Amniotic stem cell (primary cell): ENCODE data around the gene CLK3.
A peak's percentile ranks its signal among the peaks of the same experiment; 100 is the strongest.
"Not testable (repeated sequence)": the region's sequence is repeated elsewhere in the genome, so short reads cannot be mapped to it uniquely, and the experiment has no call there.

Source experiments
- DNase-seq: peaks from one replicate; lab custom pipeline; 2025; lab: John Stamatoyannopoulos, UW

CLK3 gene

DNA sequence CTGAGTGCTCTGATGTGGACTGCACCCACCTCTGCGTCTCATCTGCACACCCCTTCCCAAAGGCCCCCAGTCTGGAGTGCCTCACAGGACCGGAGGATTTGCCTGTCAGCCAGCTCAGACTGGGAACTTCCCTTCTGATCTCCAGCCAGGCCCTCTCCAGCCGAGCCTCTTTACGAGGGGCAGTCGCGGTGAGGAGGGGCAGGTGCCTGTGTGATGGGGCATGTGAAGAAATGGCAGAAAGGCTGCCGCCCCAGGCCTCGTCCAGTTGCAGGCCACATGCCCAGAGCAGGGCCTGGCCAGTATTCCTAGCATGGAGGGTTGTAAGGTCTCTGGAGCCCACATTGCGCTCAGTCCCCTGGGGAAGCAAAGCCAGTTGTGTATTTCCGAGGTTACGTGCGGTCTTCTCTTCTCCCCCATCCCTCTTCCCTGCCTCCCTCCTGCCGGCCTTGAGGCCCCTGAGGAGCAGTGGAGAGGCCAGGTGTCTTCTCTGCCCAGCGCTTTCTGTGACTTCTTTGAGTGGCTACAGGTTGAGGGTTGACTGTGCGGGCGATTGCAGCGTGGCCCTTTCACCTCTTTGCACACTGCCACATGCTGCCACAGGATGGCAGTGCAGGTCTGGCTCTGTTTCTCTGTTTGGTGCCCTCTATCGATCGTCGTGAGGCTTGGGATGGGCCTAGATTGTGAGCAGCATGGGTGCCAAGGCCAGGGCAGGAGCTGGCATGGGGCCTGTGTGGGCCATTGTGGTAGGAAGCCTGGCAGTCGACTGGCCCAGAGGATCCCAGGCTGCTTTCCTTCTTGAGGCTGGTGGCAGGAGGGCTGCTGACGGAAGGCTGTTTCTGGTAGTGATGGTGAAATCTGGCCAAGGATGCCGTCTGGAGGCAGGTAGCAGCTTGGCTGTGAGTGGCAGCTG is 5.3 kb downstream of the CLK3 start:
- peak; percentile 36 for DNase-seq

- DNase-seq = no peak
These were observed 5.9 kb downstream of the CLK3 start for GRCh38 chr15:74621546-74621920.

DNA sequence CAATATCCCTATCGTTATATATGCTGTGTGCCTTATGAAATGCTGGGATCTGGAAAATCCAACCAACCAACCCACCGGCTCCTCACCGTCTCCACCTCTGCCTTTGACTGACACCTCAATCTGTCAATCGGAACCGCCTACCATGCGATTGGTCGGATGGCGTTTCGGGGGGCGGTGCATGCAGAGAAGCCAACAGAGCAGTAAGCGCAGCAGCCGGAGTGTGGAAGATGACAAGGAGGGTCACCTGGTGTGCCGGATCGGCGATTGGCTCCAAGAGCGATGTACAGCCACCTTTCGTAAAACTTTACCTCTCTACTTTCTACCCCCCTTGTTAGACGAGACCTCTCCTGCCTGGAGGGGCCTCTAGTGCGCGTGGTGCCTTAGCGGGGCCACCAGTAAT is 6.3 kb downstream of the CLK3 start:
- no peak for DNase-seq

- no peak for DNase-seq
These were observed 7.1 kb downstream of the CLK3 start for GRCh38 chr15:74622758-74623157.

DNA sequence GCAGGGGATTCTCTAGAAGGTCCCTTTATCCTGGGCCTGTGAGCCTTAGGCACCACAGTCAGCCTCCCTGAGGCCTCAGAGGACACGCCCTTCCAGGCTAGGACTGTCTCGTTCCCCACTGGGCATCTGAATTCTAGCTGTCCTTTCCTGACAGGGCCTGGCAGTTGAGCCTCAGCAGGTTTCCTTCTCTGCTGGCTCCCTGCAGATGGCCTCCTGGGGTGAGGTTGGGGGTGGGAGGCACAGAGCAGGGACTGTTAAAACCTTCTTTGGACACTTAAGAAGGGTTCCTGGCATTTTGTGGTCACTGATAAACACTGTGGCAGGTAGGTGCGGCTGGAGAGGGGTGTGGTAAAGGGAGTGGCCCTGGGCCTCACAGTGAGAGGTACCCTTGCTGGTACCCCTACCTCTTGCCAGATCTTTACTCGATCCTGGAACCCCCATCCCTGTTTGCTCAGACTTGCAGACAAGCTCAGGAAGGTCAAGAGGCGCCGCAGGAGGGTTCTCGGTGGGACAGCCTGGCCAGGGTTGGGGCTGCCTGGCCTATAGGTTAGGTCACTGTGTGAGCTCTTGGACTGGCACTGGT is 8.5 kb downstream of the CLK3 start:
- no peak for DNase-seq

DNA sequence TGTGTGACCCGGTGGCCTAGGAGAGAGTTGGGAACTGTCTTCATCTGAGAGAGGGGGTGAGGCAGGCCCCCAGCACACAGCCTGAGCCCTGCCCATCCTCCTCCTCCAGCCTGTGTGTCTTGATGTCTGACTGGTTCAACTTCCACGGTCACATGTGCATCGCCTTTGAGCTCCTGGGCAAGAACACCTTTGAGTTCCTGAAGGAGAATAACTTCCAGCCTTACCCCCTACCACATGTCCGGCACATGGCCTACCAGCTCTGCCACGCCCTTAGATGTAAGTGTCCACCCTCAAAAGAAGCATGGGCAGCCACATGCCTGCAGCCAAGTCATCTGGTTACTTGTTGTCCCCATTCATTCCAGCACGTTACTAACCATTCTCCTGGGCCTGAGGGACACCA is 10.1 kb downstream of the CLK3 start:
- DNase-seq = no peak

GRCh38 chr15:74626336-74626735 is 10.7 kb downstream of the CLK3 start:
- DNase-seq = no peak

GRCh38 chr15:74626752-74627692 is 11.4 kb downstream of the CLK3 start:
- no peak for DNase-seq

DNA sequence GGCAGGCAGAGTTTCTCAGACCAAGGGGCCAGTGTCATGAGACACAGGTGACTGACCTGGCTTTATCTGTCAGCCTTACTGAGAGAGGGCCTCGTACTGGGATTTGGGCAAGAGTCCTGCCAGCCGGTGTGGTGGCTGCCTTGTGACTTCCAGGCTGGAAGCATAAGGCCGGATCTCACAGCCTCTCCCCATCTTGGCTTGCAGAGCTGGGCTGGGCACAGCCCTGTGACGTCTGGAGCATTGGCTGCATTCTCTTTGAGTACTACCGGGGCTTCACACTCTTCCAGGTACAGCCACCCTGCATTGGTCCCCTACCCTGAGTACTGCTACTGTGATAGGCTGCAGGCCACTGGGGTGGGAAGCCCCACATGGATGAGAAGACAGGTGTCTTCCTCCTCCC is 12.1 kb downstream of the CLK3 start:
- DNase-seq = no peak

GRCh38 chr15:74628199-74628598 is 12.6 kb downstream of the CLK3 start:
- DNase-seq = no peak

GRCh38 chr15:74628949-74629348 is 13.3 kb downstream of the CLK3 start:
- DNase-seq = no peak

- DNase-seq = not testable (repeated sequence)
These were observed 14.1 kb downstream of the CLK3 start for GRCh38 chr15:74629696-74630095.

DNA sequence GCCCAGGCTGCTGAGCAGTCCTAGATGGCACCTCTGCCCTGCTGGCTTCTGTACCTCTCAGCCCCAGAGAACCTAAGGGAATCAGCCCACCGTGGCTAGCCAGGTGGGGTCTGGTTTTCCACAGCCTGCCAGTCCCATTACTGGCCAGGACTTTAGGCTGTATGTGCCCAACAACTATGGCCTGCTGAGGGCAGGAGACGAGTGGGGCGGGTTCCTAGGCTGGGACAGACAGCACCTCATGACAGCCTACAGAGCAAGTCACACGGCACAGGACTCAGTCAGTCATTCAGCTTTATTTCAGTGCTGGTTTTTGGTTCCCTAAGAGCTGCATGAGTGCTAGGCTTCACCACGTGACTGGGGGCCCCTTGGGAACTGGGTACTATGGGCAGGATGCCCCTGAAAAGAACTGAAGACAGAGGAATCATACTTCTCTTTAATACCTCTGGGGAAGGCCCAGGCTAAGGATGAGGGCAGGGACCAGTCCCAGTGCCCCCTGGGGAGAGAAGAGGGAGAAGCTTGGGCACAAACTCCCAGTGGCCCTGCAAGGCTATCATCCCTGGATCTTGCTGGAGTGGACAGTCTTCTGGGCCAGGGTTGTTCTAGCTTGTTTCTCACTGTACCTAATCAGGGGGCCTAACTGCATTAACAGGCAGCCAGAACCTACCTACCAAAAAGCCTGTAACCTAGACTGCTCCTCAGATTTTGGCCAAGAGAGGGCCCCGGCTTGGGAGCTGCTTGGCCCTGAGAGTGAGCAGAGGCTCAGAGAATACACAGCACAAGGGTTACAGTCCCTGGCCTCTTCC is 14.8 kb downstream of the CLK3 start:
- no peak for DNase-seq

- no peak for DNase-seq
These were observed 15.4 kb downstream of the CLK3 start for GRCh38 chr15:74631087-74631385.

GRCh38 chr15:74631408-74631807 is 15.8 kb downstream of the CLK3 start:
- DNase-seq = no peak

GRCh38 chr15:74631935-74632560 is 16.4 kb downstream of the CLK3 start:
- no peak for DNase-seq

GRCh38 chr15:74632601-74633000 is 17.0 kb downstream of the CLK3 start:
- DNase-seq = no peak

GRCh38 chr15:74633781-74634180 is 18.1 kb downstream of the CLK3 start:
- DNase-seq = no peak

DNA sequence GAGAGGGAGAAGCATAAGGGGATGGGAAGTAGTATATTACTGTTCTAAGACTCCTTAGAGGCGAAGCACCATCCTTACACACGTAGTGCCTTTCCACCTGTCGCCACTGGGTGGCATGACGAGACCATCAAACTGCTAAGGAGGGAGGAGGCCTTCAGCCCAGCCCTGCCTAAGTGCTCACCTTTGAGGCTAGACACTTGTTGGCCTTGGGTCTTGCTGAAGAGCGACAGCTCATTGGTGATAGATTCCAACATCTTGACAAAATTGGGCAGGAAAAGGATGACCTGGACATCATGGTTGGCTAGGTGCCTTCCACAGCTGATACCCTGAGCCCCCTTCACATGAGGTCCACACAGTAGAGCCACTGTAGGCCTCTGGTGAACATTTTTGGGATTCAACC is 19.6 kb downstream of the CLK3 start:
- DNase-seq = peak; percentile 9

DNA sequence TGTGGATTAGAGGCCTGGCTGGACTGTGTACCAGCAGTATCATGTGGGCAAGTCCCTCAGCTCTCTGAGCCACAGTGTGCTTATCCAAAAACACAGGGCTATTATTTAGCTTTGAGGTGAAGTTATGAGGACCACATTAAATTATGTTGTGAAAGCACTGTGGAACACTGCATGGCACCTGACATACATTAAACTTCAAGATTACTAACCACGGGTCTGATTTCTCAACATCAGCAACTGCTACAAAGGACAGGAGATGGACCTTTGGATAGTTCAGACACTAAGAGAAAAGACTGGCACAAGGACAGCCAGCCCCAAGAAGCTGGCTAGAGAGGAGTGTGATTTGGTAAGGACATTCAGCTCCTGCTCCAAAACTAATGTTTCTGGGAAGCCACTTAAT is 21.3 kb downstream of the CLK3 start:
- DNase-seq = no peak

DNA sequence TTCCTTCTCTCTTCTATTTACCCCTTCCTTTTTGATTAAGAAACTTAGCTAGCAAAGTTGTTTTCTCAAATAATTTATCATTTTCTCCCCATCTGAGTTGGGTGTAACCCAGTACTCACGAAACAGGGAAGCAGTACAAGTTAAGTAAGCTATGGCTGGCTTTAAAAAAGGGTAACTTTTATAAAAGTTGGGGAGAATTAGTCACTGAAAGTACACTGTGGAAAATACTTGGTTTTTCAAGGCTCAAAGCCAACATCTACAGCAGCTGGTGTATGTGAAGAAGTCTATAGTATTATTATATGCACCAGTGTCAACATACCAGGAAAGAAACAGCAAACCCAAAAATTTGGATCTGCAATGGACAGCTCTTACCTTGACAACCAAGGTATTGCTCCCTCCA is 25.5 kb downstream of the CLK3 start:
- DNase-seq = no peak

GRCh38 chr15:74642348-74642733 is 26.7 kb downstream of the CLK3 start:
- no peak for DNase-seq
